H9 (cell line): Measurements from ENCODE around the gene MCM3. TPM values are rescaled to one million over a fixed set of nuclear protein-coding genes. Genes with fewer than 3 reads are reported as not detected.
A peak's percentile ranks its signal among the peaks of the same experiment; 100 is the strongest.

Source experiments
- DNase-seq: peaks from one replicate; pipeline ENCODE4 v3.0.0-alpha.2; 2017
- H2AFZ ChIP-seq: one replicate; pipeline ENCODE4 v1.6.1; 2013; ENCODE audit warnings: mild to moderate bottlenecking, low read length, control low read depth, moderate library complexity
- H2AK5ac ChIP-seq: 2 replicates; pipeline ENCODE4 v1.6.1; 2013; ENCODE audit warnings: low read length, control low read depth, mixed read lengths; ENCODE audit not compliant: insufficient read length
- H2BK120ac ChIP-seq: one replicate; pipeline ENCODE4 v1.6.1; 2013; ENCODE audit warnings: low read depth, mild to moderate bottlenecking, low read length, control low read depth, inconsistent platforms; ENCODE audit not compliant: poor library complexity, severe bottlenecking
- H2BK12ac ChIP-seq: 2 replicates; pipeline ENCODE4 v1.6.1; 2013; ENCODE audit warnings: low read length, control low read depth, mixed read lengths, low read depth; ENCODE audit not compliant: insufficient read length
- H2BK15ac ChIP-seq: 2 replicates; pipeline ENCODE4 v1.6.1; 2013; ENCODE audit warnings: low read depth, low read length, control low read depth
- H2BK20ac ChIP-seq: one replicate; pipeline ENCODE4 v1.6.1; 2013; ENCODE audit warnings: low read depth, mild to moderate bottlenecking, low read length, control low read depth, inconsistent platforms; ENCODE audit not compliant: poor library complexity, severe bottlenecking
- H2BK5ac ChIP-seq: 2 replicates; pipeline ENCODE4 v1.6.1; 2013; ENCODE audit warnings: low read length, control low read depth, mixed read lengths; ENCODE audit not compliant: insufficient read length
- H3K14ac ChIP-seq: 2 replicates; pipeline ENCODE4 v1.6.1; 2013; ENCODE audit warnings: low read length, control low read depth; ENCODE audit not compliant: insufficient read depth
- H3K18ac ChIP-seq: 2 replicates; pipeline ENCODE4 v1.6.1; 2013; ENCODE audit warnings: low read depth, mild to moderate bottlenecking, mixed read lengths, low read length, control low read depth; ENCODE audit not compliant: insufficient read length
- H3K23ac ChIP-seq: 2 replicates; pipeline ENCODE4 v1.6.1; 2013; ENCODE audit warnings: low read length, control low read depth, mixed read lengths, low read depth; ENCODE audit not compliant: insufficient read length
- H3K23me2 ChIP-seq: 2 replicates; pipeline ENCODE4 v1.6.1; 2013; ENCODE audit warnings: low read depth, mild to moderate bottlenecking, mixed read lengths, low read length, control low read depth; ENCODE audit not compliant: insufficient read length, poor library complexity, severe bottlenecking
- H3K27ac ChIP-seq: 2 replicates; pipeline ENCODE4 v1.5.1; 2013; ENCODE audit warnings: low read length, control low read depth, mixed read lengths, low read depth; ENCODE audit not compliant: insufficient read length
- H3K27me3 ChIP-seq: 2 replicates; pipeline ENCODE4 v1.6.1; 2013; ENCODE audit warnings: low read length, control low read depth, inconsistent platforms; ENCODE audit not compliant: insufficient read depth
- H3K4ac ChIP-seq: 2 replicates; pipeline ENCODE4 v1.6.1; 2013; ENCODE audit warnings: low read depth, mild to moderate bottlenecking, control low read depth, inconsistent platforms, low read length, moderate library complexity
- H3K4me1 ChIP-seq: 2 replicates; pipeline ENCODE4 v1.6.1; 2013; ENCODE audit warnings: low read length, control low read depth, inconsistent platforms; ENCODE audit not compliant: insufficient read depth
- H3K4me2 ChIP-seq: 2 replicates; pipeline ENCODE4 v1.6.1; 2013; ENCODE audit warnings: low read length, control low read depth, mixed read lengths; ENCODE audit not compliant: insufficient read length, insufficient read depth
- H3K56ac ChIP-seq: 2 replicates; pipeline ENCODE4 v1.6.1; 2013; ENCODE audit warnings: low read depth, mild to moderate bottlenecking, mixed read lengths, low read length, control low read depth; ENCODE audit not compliant: insufficient read length
- H3K79me1 ChIP-seq: 2 replicates; pipeline ENCODE4 v1.6.1; 2013; ENCODE audit warnings: low read depth, mild to moderate bottlenecking, moderate library complexity, low read length, control low read depth, inconsistent platforms; ENCODE audit not compliant: insufficient read depth, poor library complexity, severe bottlenecking
- H3K79me2 ChIP-seq: 2 replicates; pipeline ENCODE4 v1.6.1; 2013; ENCODE audit warnings: low read length, control low read depth, inconsistent platforms; ENCODE audit not compliant: insufficient read depth
- H3K9ac ChIP-seq: 2 replicates; pipeline ENCODE4 v1.6.1; 2013; ENCODE audit warnings: low read length, control low read depth, mixed read lengths; ENCODE audit not compliant: insufficient read length; ENCODE audit errors: extremely low read depth
- H3K9me3 ChIP-seq: one replicate; pipeline ENCODE4 v1.6.1; 2013; ENCODE audit warnings: low read depth, low read length, inconsistent platforms; ENCODE audit not compliant: control insufficient read depth
- H3T11ph ChIP-seq: one replicate; pipeline ENCODE4 v1.6.1; 2013; ENCODE audit warnings: mild to moderate bottlenecking, low read length, control low read depth, inconsistent platforms
- H4K20me1 ChIP-seq: one replicate; pipeline ENCODE4 v1.6.1; 2013; ENCODE audit not compliant: control insufficient read depth, insufficient read length, insufficient read depth
- H4K5ac ChIP-seq: 2 replicates; pipeline ENCODE4 v1.6.1; 2013; ENCODE audit warnings: low read depth, mild to moderate bottlenecking, mixed read lengths, low read length, control low read depth; ENCODE audit not compliant: insufficient read length
- H4K8ac ChIP-seq: replicated peaks from 2 replicates; pipeline ENCODE4 v1.6.1; 2013; ENCODE audit warnings: low read length, control low read depth, mixed read lengths, low read depth; ENCODE audit not compliant: insufficient read length
- H4K91ac ChIP-seq: 2 replicates; pipeline ENCODE4 v1.6.1; 2013; ENCODE audit warnings: low read depth, mild to moderate bottlenecking, moderate library complexity, mixed read lengths, low read length, control low read depth; ENCODE audit not compliant: insufficient read length
- H3K27ac Mint-ChIP-seq, 3 experiments: 2 replicates in 2 of 3; 3 replicates in 1 of 3; pipeline ENCODE4 v1.8.0; 2020 to 2021; ENCODE audit warnings: mixed read lengths in 3 of 3, mild to moderate bottlenecking in 1 of 3, moderate library complexity in 1 of 3
- H3K27me3 Mint-ChIP-seq: 2 replicates; pipeline ENCODE4 v1.8.0; 2021; ENCODE audit warnings: low read depth, mild to moderate bottlenecking, moderate library complexity, mixed read lengths
- H3K36me3 Mint-ChIP-seq, 3 experiments: 2 replicates in 2 of 3; 3 replicates in 1 of 3; pipeline ENCODE4 v1.8.0; 2020 to 2021; ENCODE audit warnings: low read depth in 3 of 3, mixed read lengths in 3 of 3; ENCODE audit not compliant: insufficient read depth in 1 of 3
- H3K4me1 Mint-ChIP-seq, 2 experiments: 2 replicates each; pipeline ENCODE4 v1.8.0; 2020; ENCODE audit warnings: mixed read lengths in 2 of 2
- H3K4me3 Mint-ChIP-seq, 2 experiments: 2 replicates in 1 of 2; 3 replicates in 1 of 2; pipeline ENCODE4 v1.8.0; 2020 to 2021; ENCODE audit warnings: mild to moderate bottlenecking in 2 of 2, mixed read lengths in 2 of 2, moderate library complexity in 1 of 2
- H3K9me3 Mint-ChIP-seq, 2 experiments: 2 replicates in 1 of 2; 3 replicates in 1 of 2; pipeline ENCODE4 v1.8.0; 2020; ENCODE audit warnings: mild to moderate bottlenecking in 2 of 2, mixed read lengths in 2 of 2, moderate library complexity in 1 of 2
- CTCF ChIP-seq: fragments of 200-600 bp; sonication (generic); conservative IDR thresholded peaks from 3 replicates; pipeline ENCODE4 v1.8.0; 2021; ENCODE audit warnings: antibody characterized with exemption, mild to moderate bottlenecking
- WGBS: extraction: QIAGEN DNeasy Blood & Tissue Kit; methylation state at CpG from one replicate; pipeline ENCODE4 v1.1.7; 2013; ENCODE audit warnings: missing lambda C conversion rate, low lambda C conversion rate, mixed read lengths; ENCODE audit not compliant: insufficient read length; ENCODE audit errors: extremely low coverage; 5-methylcytosine and 5-hydroxymethylcytosine counted together
- total RNA-seq: library from RNA; stranded (reverse); gene quantifications from 2 replicates; pipeline ENCODE4 v1.2.1, GENCODE V29; 2021

MCM3 gene
- total RNA-seq, 1 experiment from 2014 or later = 252 TPM

- DNase-seq = peak; percentile 61
Measured at GRCh38 chr6:52306972-52307870, 22.7 kb upstream of the MCM3 start.

More at GRCh38 chr6:52306972-52307870, 22.7 kb upstream of the MCM3 start:
- Histone ChIP-seq H3K9ac (peak overlapping the region; percentile 1), H4K5ac (no peak overlapping the region), H3K18ac (no peak overlapping the region), H3K23ac (no peak overlapping the region), H3K14ac (no peak overlapping the region; the same call in 1 of the 2 replicates), H3K79me2 (no peaks in the 10 kb centered on the region), H3K27me3 (no peaks in the 10 kb centered on the region), H4K8ac (no peak overlapping the region), H3K4me2 (peak overlapping the region; percentile 41), H3K79me1 (no peaks in the 10 kb centered on the region), H3K23me2 (no peaks in the 10 kb centered on the region), H3K9me3 (no peaks in the 10 kb centered on the region), H3K27ac (no peak overlapping the region), H2BK20ac (no peak overlapping the region), H2BK12ac (no peak overlapping the region), H3K56ac (no peak overlapping the region), H4K91ac (no peak overlapping the region), H2BK15ac (no peak overlapping the region), H3K4ac (no peak overlapping the region), H2AK5ac (no peak overlapping the region), H2BK120ac (no peak overlapping the region), H3T11ph (no peak overlapping the region), H3K4me1 (no peaks in the 10 kb centered on the region; the same call in 1 of the 2 replicates), H2BK5ac (no peak overlapping the region), H4K20me1 (no peaks in the 10 kb centered on the region), H2AFZ (no peak overlapping the region)
- peak overlapping the region in 1 of 3 experiments; percentile 49; a peak in 1 of 7 replicates for H3K27ac Mint-ChIP-seq
- TF ChIP-seq CTCF = no peak
- peaks cover 7 to 11% of the 10 kb centered on the region in 2 experiments for H3K4me1 Mint-ChIP-seq
- peak overlapping the region; percentile 58 to 77 for H3K4me3 Mint-ChIP-seq
- peaks cover 6% of the 10 kb centered on the region; the same call in 1 of the 2 replicates for H3K27me3 Mint-ChIP-seq
- H3K36me3 Mint-ChIP-seq = no peaks in the 10 kb centered on the region
- WGBS = no CpG with 5 or more reads among the region's 32 CpGs
- no peaks in the 10 kb centered on the region; a peak in 1 of 5 replicates for H3K9me3 Mint-ChIP-seq
